ENCODE data around the gene IGF1. TPM values are rescaled to one million over a fixed set of nuclear protein-coding genes. Genes with fewer than 3 reads are reported as not detected.

IGF1 gene
- total and polyA plus RNA-seq, 10 of the 15 experiments (the other 5 are each of a cell fraction or from before 2014, with no cell fraction given), result 2.4 to 9.2 (median 3.5) TPM

GRCh38 chr12:102510031-102510430, 29.7 kb upstream of the IGF1 start:
- Histone ChIP-seq H3K36me3 (ENCODE audit: control insufficient read depth in 2 of 2, insufficient read depth in 2 of 2, low read length in 1 of 2) (no peaks in the 10 kb centered on the region), H3K9me3 (replicated peaks; ENCODE audit: control insufficient read depth, insufficient read depth, low read length) (no peaks in the 10 kb centered on the region; the same call in 2 of the 3 replicates), H3K4me3 (no peak overlapping the region), H2AFZ (ENCODE audit: control insufficient read depth, low read depth, low read length) (no peak overlapping the region), H3K27me3 (replicated peaks in 1 of 2; ENCODE audit: control insufficient read depth in 2 of 2, insufficient read depth in 2 of 2, low read length in 1 of 2) (no peaks in the 10 kb centered on the region), H3K4me1 (ENCODE audit: control insufficient read depth, insufficient read depth, low read length) (peaks cover 19% of the 10 kb centered on the region), H4K20me1 (ENCODE audit: control insufficient read depth, insufficient read depth) (no peaks in the 10 kb centered on the region), H3K9ac (ENCODE audit: control insufficient read depth, insufficient read depth, low read length) (no peak overlapping the region), H3K79me2 (ENCODE audit: control insufficient read depth, insufficient read depth, low read length) (no peaks in the 10 kb centered on the region), H3K4me2 (ENCODE audit: control insufficient read depth, insufficient read depth) (no peak overlapping the region), H3K27ac (ENCODE audit: control insufficient read depth, insufficient read depth) (no peak overlapping the region)
- ChIA-PET RAD21 (ENCODE audit: unreplicated experiment) (interaction anchor here (2.3 kb wide), 1 partner anchor 27 kb away, joined by 13 read pairs; no protein-coding TSS in a partner anchor), POLR2A (interaction anchor here (0.7 to 1.4 kb wide), 3 partner anchors 31 to 598 kb away, joined by 3 to 5 read pairs (median 3); no protein-coding TSS in a partner anchor), SMC1A (ENCODE audit: uncharacterized antibody, unreplicated experiment) (interaction anchor here (1.0 to 5.5 kb wide), 5 partner anchors 8 to 27 kb away, joined by 3 to 43 read pairs (median 8); partner anchors contain the start of gene IGF1), CTCF (interaction anchor here (0.9 to 1.1 kb wide), 2 partner anchors 25 to 38 kb away, joined by 3 to 4 read pairs; no protein-coding TSS in a partner anchor)
- no peak for DNase-seq (ENCODE audit: low read depth, low spot score)
- WGBS (ENCODE audit: insufficient coverage, insufficient replicate concordance, low lambda C conversion rate, missing lambda C conversion rate), result 0% methylated on average over 1 of the region's 1 CpG
- ATAC-seq, result no peak
- no TSS peak for BruUV-seq (replicated peaks)
- FAIRE-seq, result no peak
- in situ Hi-C loops (cut with MboI) (no loop called here), intact Hi-C loops (cut with micrococcal nuclease; ENCODE audit: unreplicated experiment) (no loop called here)
- TF ChIP-seq ZNF217 (IDR thresholded peaks at IDR 0.05), result no peak

- DNase-seq (ENCODE audit: low read depth, low spot score) (no peak), FAIRE-seq (no peak), ATAC-seq (no peak)
- SMC1A ChIA-PET (ENCODE audit: uncharacterized antibody, unreplicated experiment), result interaction anchor here (1.5 to 5.5 kb wide), 3 partner anchors 10 to 26 kb away, joined by 3 to 43 read pairs (median 21); partner anchors contain the start of gene IGF1
- intact Hi-C loops (cut with micrococcal nuclease; ENCODE audit: unreplicated experiment), result no loop called here
- in situ Hi-C loops (cut with MboI), result no loop called here
- Histone ChIP-seq H3K4me1 (ENCODE audit: control insufficient read depth, insufficient read depth, low read length) (peaks cover 20% of the 10 kb centered on the region), H2AFZ (ENCODE audit: control insufficient read depth, low read depth, low read length) (no peak overlapping the region), H4K20me1 (ENCODE audit: control insufficient read depth, insufficient read depth) (no peaks in the 10 kb centered on the region), H3K27me3 (replicated peaks in 1 of 2; ENCODE audit: control insufficient read depth in 2 of 2, insufficient read depth in 2 of 2, low read length in 1 of 2) (no peaks in the 10 kb centered on the region), H3K27ac (ENCODE audit: control insufficient read depth, insufficient read depth) (no peak overlapping the region), H3K9me3 (replicated peaks; ENCODE audit: control insufficient read depth, insufficient read depth, low read length) (no peaks in the 10 kb centered on the region; the same call in 2 of the 3 replicates), H3K36me3 (ENCODE audit: control insufficient read depth in 2 of 2, insufficient read depth in 2 of 2, low read length in 1 of 2) (no peaks in the 10 kb centered on the region), H3K4me2 (ENCODE audit: control insufficient read depth, insufficient read depth) (no peak overlapping the region), H3K79me2 (ENCODE audit: control insufficient read depth, insufficient read depth, low read length) (no peaks in the 10 kb centered on the region), H3K4me3 (no peak overlapping the region), H3K9ac (ENCODE audit: control insufficient read depth, insufficient read depth, low read length) (no peak overlapping the region)
- CTCF ChIA-PET, result interaction anchor here (0.9 kb wide), 1 partner anchor 24 kb away, joined by 4 read pairs; no protein-coding TSS in a partner anchor
- no TSS peak for BruUV-seq (replicated peaks)
- POLR2A ChIA-PET, result no interaction called here
- no peak for TF ChIP-seq IRF4 (IDR thresholded peaks at IDR 0.05; ENCODE audit: low read depth, low read length)
- TF ChIP-seq ELK1 (IDR thresholded peaks at IDR 0.05; ENCODE audit: low read depth, low read length), result no peak
- TF ChIP-seq E2F8 (IDR thresholded peaks at IDR 0.05; ENCODE audit: low read depth, partially characterized antibody), result no peak
- RAD21 ChIA-PET (ENCODE audit: unreplicated experiment), result interaction anchor here (0.6 to 2.3 kb wide), 2 partner anchors 26 kb away, joined by 3 to 13 read pairs; no protein-coding TSS in a partner anchor
Measured at GRCh38 chr12:102509123-102509626, 28.8 kb upstream of the IGF1 start.
